SK-N-SH (cell line): ENCODE measurements around the gene GPR160. TPM values are rescaled to one million over a fixed set of nuclear protein-coding genes. Genes with fewer than 3 reads are reported as not detected.

Experiments used
- CTCF ChIA-PET: fragments of 300-600, 350-600 bp; formaldehyde crosslinking; extraction: SDS; loops from one replicate; lab custom pipeline; 2021; lab: Yijun Ruan, JAX
- POLR2A ChIA-PET: fragments of 350-600 bp; sonication (Branson Sonifier 250); formaldehyde crosslinking; extraction: SDS; loops from one replicate; lab custom pipeline; 2020; ENCODE audit warnings: antibody characterized with exemption, inconsistent platforms; lab: Yijun Ruan, JAX
- DNase-seq: peaks from one replicate; pipeline ENCODE4 v3.0.0; 2012
- H2AFZ ChIP-seq: fragments of 200-600 bp; sonication (generic); 2 replicates; pipeline ENCODE4 v1.8.1; 2016; ENCODE audit warnings: antibody characterized with exemption, mild to moderate bottlenecking, low read depth
- H3F3A ChIP-seq: fragments of 200-600 bp; sonication (generic); replicated peaks from 2 replicates; pipeline ENCODE3; 2016; ENCODE audit warnings: antibody characterized with exemption, mild to moderate bottlenecking; ENCODE audit not compliant: insufficient read depth
- H3K27ac ChIP-seq, 2 experiments: fragments of 200-500 bp in 1 of 2; fragments of 200-600 bp in 1 of 2; sonication (Bioruptor generic) in 1 of 2; sonication (generic), shearing (Covaris generic) in 1 of 2; 2 replicates each; pipeline versions ENCODE4 v1.5.1 to v1.6.1; 2014 to 2016; ENCODE audit warnings: low read depth in 2 of 2, inconsistent platforms in 1 of 2, low read length in 1 of 2, mild to moderate bottlenecking in 1 of 2, mixed read lengths in 1 of 2
- H3K27me3 ChIP-seq: fragments of 200-600 bp; sonication (generic), shearing (Covaris generic); 2 replicates; pipeline ENCODE4 v1.6.1; 2016; ENCODE audit warnings: mixed run types; ENCODE audit not compliant: insufficient read depth
- H3K36me3 ChIP-seq, 2 experiments: fragments of 200-500 bp in 1 of 2; fragments of 200-600 bp in 1 of 2; sonication (Bioruptor generic) in 1 of 2; sonication (generic) in 1 of 2; replicated peaks in 1 of 2; 2 replicates each; pipeline versions ENCODE3 to v1.5.1; 2014 to 2016; ENCODE audit warnings: low read length in 1 of 2, mild to moderate bottlenecking in 1 of 2; ENCODE audit not compliant: insufficient read depth in 2 of 2, control insufficient read depth in 1 of 2
- H3K4me1 ChIP-seq, 2 experiments: fragments of 200-500 bp in 1 of 2; fragments of 200-600 bp in 1 of 2; sonication (Bioruptor generic) in 1 of 2; sonication (generic), shearing (Covaris generic) in 1 of 2; 2 replicates each; pipeline versions ENCODE4 v1.5.1 to v1.6.1; 2014 to 2016; ENCODE audit warnings: low read depth in 1 of 2, low read length in 1 of 2, mixed run types in 1 of 2; ENCODE audit not compliant: insufficient read depth in 2 of 2, control insufficient read depth in 1 of 2
- H3K4me2 ChIP-seq: fragments of 200-600 bp; sonication (generic), shearing (Covaris generic); 2 replicates; pipeline ENCODE4 v1.6.1; 2017; ENCODE audit warnings: mixed run types
- H3K4me3 ChIP-seq, 2 experiments: fragments of 200-500 bp in 1 of 2; fragments of 200-600 bp in 1 of 2; sonication (Bioruptor generic) in 1 of 2; sonication (generic), shearing (Covaris generic) in 1 of 2; 2 replicates each; pipeline versions ENCODE4 v1.5.1 to v1.8.1; 2014 to 2016; ENCODE audit warnings: low read depth in 2 of 2, inconsistent platforms in 1 of 2, low read length in 1 of 2, mild to moderate bottlenecking in 1 of 2, mixed read lengths in 1 of 2, moderate library complexity in 1 of 2
- H3K79me2 ChIP-seq: fragments of 200-600 bp; sonication (generic); 2 replicates; pipeline ENCODE4 v1.8.1; 2017; ENCODE audit warnings: mild to moderate bottlenecking; ENCODE audit not compliant: insufficient read depth
- H3K9ac ChIP-seq: fragments of 200-600 bp; sonication (generic); 2 replicates; pipeline ENCODE4 v1.6.1; 2017; ENCODE audit warnings: mixed run types
- H3K9me2 ChIP-seq: fragments of 200-600 bp; sonication (generic); 2 replicates; pipeline ENCODE4 v1.6.1; 2017; ENCODE audit warnings: mixed run types
- H3K9me3 ChIP-seq: fragments of 200-600 bp; sonication (generic); 2 replicates; pipeline ENCODE4 v1.6.1; 2017; ENCODE audit warnings: mixed run types, mild to moderate bottlenecking, moderate library complexity
- H4K20me1 ChIP-seq: fragments of 200-600 bp; sonication (generic); 2 replicates; pipeline ENCODE4 v1.6.1; 2017; ENCODE audit warnings: mild to moderate bottlenecking, mixed run types; ENCODE audit not compliant: insufficient read depth
- CHD2 ChIP-seq: fragments of 150-350 bp; IDR thresholded peaks from 2 replicates; pipeline ENCODE4 v1.6.1; 2018; ENCODE audit warnings: low read length; ENCODE audit not compliant: partially characterized antibody
- EP300 ChIP-seq, 2 experiments: IDR thresholded peaks; 2 replicates each; pipeline versions ENCODE4 v1.4.0 to v1.6.1; 2012; ENCODE audit warnings: borderline replicate concordance in 1 of 2, low read depth in 1 of 2, low read length in 1 of 2
- EZH2phosphoT487 ChIP-seq: fragments of 200-600 bp; sonication (generic); IDR thresholded peaks from 2 replicates; pipeline ENCODE4 v1.6.1; 2017; ENCODE audit warnings: low read depth, mixed run types, mild to moderate bottlenecking, antibody characterized with exemption, moderate library complexity, borderline replicate concordance
- FOSL2 ChIP-seq: IDR thresholded peaks from 2 replicates; pipeline ENCODE4 v1.4.0; 2012; ENCODE audit warnings: low read depth, mild to moderate bottlenecking, moderate library complexity, borderline replicate concordance
- FOXM1 ChIP-seq: IDR thresholded peaks from 2 replicates; pipeline ENCODE4 v1.4.0; 2012; ENCODE audit warnings: low read depth, mild to moderate bottlenecking
- GABPA ChIP-seq: IDR thresholded peaks from 2 replicates; pipeline ENCODE4 v1.4.0; 2012; ENCODE audit warnings: low read depth, mild to moderate bottlenecking
- JUND ChIP-seq: IDR thresholded peaks from 2 replicates; pipeline ENCODE4 v1.4.0; 2012
- MEF2A ChIP-seq: IDR thresholded peaks from 2 replicates; pipeline ENCODE4 v1.4.0; 2012; ENCODE audit warnings: low read depth, borderline replicate concordance
- MXI1 ChIP-seq: IDR thresholded peaks from 2 replicates; pipeline ENCODE4 v1.6.1; 2012; ENCODE audit warnings: mild to moderate bottlenecking, low read depth, low read length, improper control_type of control experiment
- POLR2AphosphoS5 ChIP-seq: IDR thresholded peaks from 2 replicates; pipeline ENCODE4 v1.6.1; 2012; ENCODE audit warnings: low read depth, low read length
- RCOR1 ChIP-seq: fragments of 150-350 bp; IDR thresholded peaks from 2 replicates; pipeline ENCODE4 v1.6.1; 2017; ENCODE audit warnings: antibody characterized with exemption, low read length
- SIN3A ChIP-seq: IDR thresholded peaks from 2 replicates; pipeline ENCODE4 v1.6.1; 2012; ENCODE audit warnings: low read depth, mild to moderate bottlenecking, low read length, moderate library complexity, borderline replicate concordance
- TAF1 ChIP-seq: IDR thresholded peaks from 2 replicates; pipeline ENCODE4 v1.6.1; 2012; ENCODE audit warnings: low read depth, mild to moderate bottlenecking, low read length, moderate library complexity, borderline replicate concordance
- TCF12 ChIP-seq: IDR thresholded peaks from 2 replicates; pipeline ENCODE4 v1.4.0; 2012
- TEAD4 ChIP-seq: IDR thresholded peaks from 2 replicates; pipeline ENCODE4 v1.4.0; 2012; ENCODE audit warnings: mild to moderate bottlenecking, borderline replicate concordance; ENCODE audit not compliant: insufficient read depth
- YY1 ChIP-seq: IDR thresholded peaks from 2 replicates; pipeline ENCODE4 v1.4.0; 2012; ENCODE audit warnings: low read depth, mild to moderate bottlenecking
- WGBS: methylation state at CpG from one replicate; pipeline ENCODE4 v1.1.6; 2017; ENCODE audit warnings: low lambda C conversion rate; 5-methylcytosine and 5-hydroxymethylcytosine counted together
- polyA plus RNA-seq, 3 experiments: library from polyadenylated mRNA; depleted of rRNA; stranded (reverse); fragments of >200 nt; gene quantifications; 2 replicates each; pipeline ENCODE4 v1.2.3, GENCODE V29; 2012
- TF ChIP-seq, protein P1 (sequence below): IDR thresholded peaks from 2 replicates; pipeline ENCODE4 v1.4.0; 2012; ENCODE audit warnings: low read depth, borderline replicate concordance
- TF ChIP-seq, protein P2 (sequence below): fragments of 150-350 bp; IDR thresholded peaks from 2 replicates; pipeline ENCODE4 v1.6.1; 2017; ENCODE audit warnings: antibody characterized with exemption, low read length, low read depth, borderline replicate concordance
- TF ChIP-seq, protein P3 (sequence below): IDR thresholded peaks from 2 replicates; pipeline ENCODE4 v1.6.1; 2012; ENCODE audit warnings: mild to moderate bottlenecking, low read depth, low read length, moderate library complexity
- TF ChIP-seq, protein P4 (sequence below): IDR thresholded peaks from 2 replicates; pipeline ENCODE4 v1.4.0; 2012; ENCODE audit warnings: low read depth

GPR160 gene
- polyA plus RNA-seq, 1 of the 3 experiments (the other 2 are of a cell fraction): 0.31 TPM

DNA sequence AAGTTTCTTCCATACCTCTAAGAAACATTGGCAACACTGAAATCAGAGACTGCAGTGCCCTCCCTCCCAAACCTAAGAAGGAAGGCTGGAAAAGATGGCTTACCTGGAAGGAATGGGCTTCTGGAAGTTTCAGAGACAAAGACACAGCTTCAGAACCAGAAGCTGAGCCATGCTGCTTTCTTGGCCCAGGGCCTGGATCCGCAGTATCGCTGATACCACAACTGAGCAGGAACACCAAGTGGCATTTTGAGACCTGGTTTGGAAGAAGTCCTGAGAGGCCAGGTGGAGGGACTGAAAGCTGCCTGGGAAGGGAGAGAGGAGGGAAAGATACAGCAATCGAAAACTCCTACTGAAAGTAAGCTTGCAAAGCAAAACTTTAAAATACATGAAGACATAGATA is 19.8 kb downstream of the GPR160 start:
- POLR2A ChIA-PET: no interaction called here
- H3K4me2 ChIP-seq: no peak overlapping the region
- 96% methylated on average over 3 of the region's 3 CpGs for WGBS

More for the DNA sequence above, 19.8 kb downstream of the GPR160 start:
- Histone ChIP-seq H3K79me2 (no peaks in the 10 kb centered on the region), H3K9me3 (no peaks in the 10 kb centered on the region), H3K36me3 (no peaks in the 10 kb centered on the region), H3K9me2 (no peaks in the 10 kb centered on the region), H3K27me3 (no peaks in the 10 kb centered on the region), H3K9ac (no peak overlapping the region), H3K27ac (no peak overlapping the region), H3K4me3 (no peak overlapping the region), H2AFZ (no peak overlapping the region), H4K20me1 (no peaks in the 10 kb centered on the region), H3K4me1 (no peaks in the 10 kb centered on the region), H3F3A (peaks cover 4% of the 10 kb centered on the region)
- CTCF ChIA-PET: interaction anchor here (0.9 to 1.7 kb wide), 2 partner anchors 13 to 80 kb away, joined by 3 read pairs; no protein-coding TSS in a partner anchor
- no peak for DNase-seq
- TF ChIP-seq, protein P1, sequence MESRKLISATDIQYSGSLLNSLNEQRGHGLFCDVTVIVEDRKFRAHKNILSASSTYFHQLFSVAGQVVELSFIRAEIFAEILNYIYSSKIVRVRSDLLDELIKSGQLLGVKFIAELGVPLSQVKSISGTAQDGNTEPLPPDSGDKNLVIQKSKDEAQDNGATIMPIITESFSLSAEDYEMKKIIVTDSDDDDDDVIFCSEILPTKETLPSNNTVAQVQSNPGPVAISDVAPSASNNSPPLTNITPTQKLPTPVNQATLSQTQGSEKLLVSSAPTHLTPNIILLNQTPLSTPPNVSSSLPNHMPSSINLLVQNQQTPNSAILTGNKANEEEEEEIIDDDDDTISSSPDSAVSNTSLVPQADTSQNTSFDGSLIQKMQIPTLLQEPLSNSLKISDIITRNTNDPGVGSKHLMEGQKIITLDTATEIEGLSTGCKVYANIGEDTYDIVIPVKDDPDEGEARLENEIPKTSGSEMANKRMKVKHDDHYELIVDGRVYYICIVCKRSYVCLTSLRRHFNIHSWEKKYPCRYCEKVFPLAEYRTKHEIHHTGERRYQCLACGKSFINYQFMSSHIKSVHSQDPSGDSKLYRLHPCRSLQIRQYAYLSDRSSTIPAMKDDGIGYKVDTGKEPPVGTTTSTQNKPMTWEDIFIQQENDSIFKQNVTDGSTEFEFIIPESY: no peak
- TF ChIP-seq POLR2AphosphoS5: no peak
- TF ChIP-seq FOXM1: no peak
- TF ChIP-seq TEAD4: no peak
- TF ChIP-seq RCOR1: no peak
- TF ChIP-seq JUND: no peak
- no peak for TF ChIP-seq TAF1
- TF ChIP-seq EZH2phosphoT487: no peak
- TF ChIP-seq FOSL2: no peak
- no peak for TF ChIP-seq CHD2
- TF ChIP-seq, protein P2, sequence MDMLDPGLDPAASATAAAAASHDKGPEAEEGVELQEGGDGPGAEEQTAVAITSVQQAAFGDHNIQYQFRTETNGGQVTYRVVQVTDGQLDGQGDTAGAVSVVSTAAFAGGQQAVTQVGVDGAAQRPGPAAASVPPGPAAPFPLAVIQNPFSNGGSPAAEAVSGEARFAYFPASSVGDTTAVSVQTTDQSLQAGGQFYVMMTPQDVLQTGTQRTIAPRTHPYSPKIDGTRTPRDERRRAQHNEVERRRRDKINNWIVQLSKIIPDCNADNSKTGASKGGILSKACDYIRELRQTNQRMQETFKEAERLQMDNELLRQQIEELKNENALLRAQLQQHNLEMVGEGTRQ: no peak
- TF ChIP-seq MXI1: no peak
- no peak for TF ChIP-seq TCF12
- TF ChIP-seq SIN3A: no peak
- TF ChIP-seq, protein P3, sequence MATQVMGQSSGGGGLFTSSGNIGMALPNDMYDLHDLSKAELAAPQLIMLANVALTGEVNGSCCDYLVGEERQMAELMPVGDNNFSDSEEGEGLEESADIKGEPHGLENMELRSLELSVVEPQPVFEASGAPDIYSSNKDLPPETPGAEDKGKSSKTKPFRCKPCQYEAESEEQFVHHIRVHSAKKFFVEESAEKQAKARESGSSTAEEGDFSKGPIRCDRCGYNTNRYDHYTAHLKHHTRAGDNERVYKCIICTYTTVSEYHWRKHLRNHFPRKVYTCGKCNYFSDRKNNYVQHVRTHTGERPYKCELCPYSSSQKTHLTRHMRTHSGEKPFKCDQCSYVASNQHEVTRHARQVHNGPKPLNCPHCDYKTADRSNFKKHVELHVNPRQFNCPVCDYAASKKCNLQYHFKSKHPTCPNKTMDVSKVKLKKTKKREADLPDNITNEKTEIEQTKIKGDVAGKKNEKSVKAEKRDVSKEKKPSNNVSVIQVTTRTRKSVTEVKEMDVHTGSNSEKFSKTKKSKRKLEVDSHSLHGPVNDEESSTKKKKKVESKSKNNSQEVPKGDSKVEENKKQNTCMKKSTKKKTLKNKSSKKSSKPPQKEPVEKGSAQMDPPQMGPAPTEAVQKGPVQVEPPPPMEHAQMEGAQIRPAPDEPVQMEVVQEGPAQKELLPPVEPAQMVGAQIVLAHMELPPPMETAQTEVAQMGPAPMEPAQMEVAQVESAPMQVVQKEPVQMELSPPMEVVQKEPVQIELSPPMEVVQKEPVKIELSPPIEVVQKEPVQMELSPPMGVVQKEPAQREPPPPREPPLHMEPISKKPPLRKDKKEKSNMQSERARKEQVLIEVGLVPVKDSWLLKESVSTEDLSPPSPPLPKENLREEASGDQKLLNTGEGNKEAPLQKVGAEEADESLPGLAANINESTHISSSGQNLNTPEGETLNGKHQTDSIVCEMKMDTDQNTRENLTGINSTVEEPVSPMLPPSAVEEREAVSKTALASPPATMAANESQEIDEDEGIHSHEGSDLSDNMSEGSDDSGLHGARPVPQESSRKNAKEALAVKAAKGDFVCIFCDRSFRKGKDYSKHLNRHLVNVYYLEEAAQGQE: no peak
- TF ChIP-seq YY1: no peak
- no peak for TF ChIP-seq EP300 (IDR thresholded peaks at IDR 0.05; ENCODE audit: borderline replicate concordance in 1 of 2, low read depth in 1 of 2, low read length in 1 of 2)
- TF ChIP-seq, protein P4, sequence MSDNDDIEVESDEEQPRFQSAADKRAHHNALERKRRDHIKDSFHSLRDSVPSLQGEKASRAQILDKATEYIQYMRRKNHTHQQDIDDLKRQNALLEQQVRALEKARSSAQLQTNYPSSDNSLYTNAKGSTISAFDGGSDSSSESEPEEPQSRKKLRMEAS: no peak
- no peak for TF ChIP-seq GABPA
- no peak for TF ChIP-seq MEF2A
